HepG2 (cell line): ENCODE measurements around the gene SMAD7. TPM values are rescaled to one million over a fixed set of nuclear protein-coding genes. Genes with fewer than 3 reads are reported as not detected.

Experiments
- ARNTL ChIP-seq: sonication (generic); formaldehyde crosslinking; IDR thresholded peaks from 2 replicates; pipeline ENCODE4 v1.4.0; 2020; ENCODE audit warnings: mild to moderate bottlenecking, missing genetic modification reagents
- ATF4 ChIP-seq, 2 experiments: fragments of 450-650 bp in 1 of 2; sonication (generic) in 1 of 2; formaldehyde crosslinking; IDR thresholded peaks; 2 replicates each; pipeline versions ENCODE4 v1.5.0 to v1.8.0; 2020 to 2022; ENCODE audit warnings: mild to moderate bottlenecking in 1 of 2, missing genetic modification reagents in 1 of 2
- ATF7-NPFF ChIP-seq: sonication (generic); formaldehyde crosslinking; IDR thresholded peaks from 2 replicates; pipeline ENCODE4 v1.8.1; 2023; ENCODE audit warnings: mild to moderate bottlenecking, low read depth, missing genetic modification reagents, moderate library complexity
- BHLHE40 ChIP-seq: IDR thresholded peaks from 2 replicates; pipeline ENCODE4 v1.6.1; 2011; ENCODE audit warnings: low read length, improper control_type of control experiment
- CCAR2 ChIP-seq: fragments of 200-400 bp; formaldehyde crosslinking; optimal IDR thresholded peaks from 2 replicates; pipeline ENCODE3; 2018; ENCODE audit warnings: low read depth, mild to moderate bottlenecking, low read length, moderate library complexity
- KDM2A ChIP-seq: sonication (generic); formaldehyde crosslinking; IDR thresholded peaks from 2 replicates; pipeline ENCODE4 v1.4.0; 2020; ENCODE audit warnings: low read depth, missing genetic modification reagents, borderline replicate concordance
- NFE2 ChIP-seq: sonication (generic); formaldehyde crosslinking; IDR thresholded peaks from 2 replicates; pipeline ENCODE4 v1.4.0; 2020; ENCODE audit warnings: missing genetic modification reagents
- PTBP1 ChIP-seq: fragments of 200-400 bp; formaldehyde crosslinking; IDR thresholded peaks from 2 replicates; pipeline ENCODE4 v1.6.1; 2018; ENCODE audit warnings: low read length, low read depth; ENCODE audit not compliant: poor library complexity, severe bottlenecking
- SMYD3 ChIP-seq: sonication (generic); formaldehyde crosslinking; IDR thresholded peaks from 2 replicates; pipeline ENCODE4 v1.8.1; 2023; ENCODE audit warnings: mild to moderate bottlenecking, missing genetic modification reagents
- SNAI1 ChIP-seq: sonication (generic); formaldehyde crosslinking; IDR thresholded peaks from 2 replicates; pipeline ENCODE4 v1.5.0; 2020; ENCODE audit warnings: mild to moderate bottlenecking, missing genetic modification reagents, borderline replicate concordance
- THAP8 ChIP-seq: sonication (generic); formaldehyde crosslinking; IDR thresholded peaks from 2 replicates; pipeline ENCODE4 v1.5.1; 2020; ENCODE audit warnings: missing genetic modification reagents, mild to moderate bottlenecking, borderline replicate concordance
- TMF1 ChIP-seq: sonication (generic); formaldehyde crosslinking; IDR thresholded peaks from 2 replicates; pipeline ENCODE4 v1.8.1; 2022; ENCODE audit warnings: low read depth, missing genetic modification reagents
- TRIM24 ChIP-seq: sonication (generic); formaldehyde crosslinking; IDR thresholded peaks from 2 replicates; pipeline ENCODE4 v1.8.0; 2022; ENCODE audit warnings: mild to moderate bottlenecking, missing genetic modification reagents
- XBP1 ChIP-seq: sonication (generic); formaldehyde crosslinking; IDR thresholded peaks from 2 replicates; pipeline ENCODE4 v1.5.0; 2020; ENCODE audit warnings: missing genetic modification reagents
- ZBTB4 ChIP-seq: sonication (generic); formaldehyde crosslinking; IDR thresholded peaks from 2 replicates; pipeline ENCODE4 v1.4.0; 2020; ENCODE audit warnings: missing genetic modification reagents, mild to moderate bottlenecking, borderline replicate concordance
- ZFP36L2 ChIP-seq: sonication (generic); formaldehyde crosslinking; IDR thresholded peaks from 2 replicates; pipeline ENCODE4 v1.4.0; 2020; ENCODE audit warnings: missing genetic modification reagents
- ZNF430 ChIP-seq: sonication (generic); formaldehyde crosslinking; IDR thresholded peaks from 2 replicates; pipeline ENCODE4 v1.9.0; 2021; ENCODE audit warnings: mild to moderate bottlenecking, missing genetic modification reagents
- polyA plus RNA-seq, 8 experiments: library from polyadenylated mRNA; depleted of rRNA in 3 of 8; stranded (reverse) in 7 of 8; unstranded in 1 of 8; fragments of >200 nt; fragmentation: Illumina TruSeq in 4 of 8; extraction: Trizol in 4 of 8; gene quantifications; 2 replicates each; pipeline versions ENCODE4 v1.2.1 to v1.2.3, GENCODE V29; 2011 to 2016; ENCODE audit warnings: low read depth in 4 of 8, missing spikeins in 1 of 8, mixed read lengths in 1 of 8; ENCODE audit not compliant: insufficient read depth in 1 of 8
- total RNA-seq, 5 experiments: library from RNA; depleted of rRNA; stranded (reverse); fragments of >200 nt; fragmentation: Illumina TruSeq; extraction: Trizol; gene quantifications; 2 replicates each; pipeline ENCODE4 v1.2.3, GENCODE V29; 2016; ENCODE audit warnings: low read depth in 1 of 5
- TF ChIP-seq, protein P1 (sequence below): IDR thresholded peaks from 2 replicates; pipeline ENCODE4 v1.6.1; 2016; ENCODE audit warnings: missing compliant biosample characterization, missing genetic modification reagents, borderline replicate concordance
- TF ChIP-seq, protein P2 (sequence below): sonication (generic); formaldehyde crosslinking; IDR thresholded peaks from 2 replicates; pipeline ENCODE4 v1.5.0; 2020; ENCODE audit warnings: mild to moderate bottlenecking, missing genetic modification reagents, borderline replicate concordance

The SMAD7 gene
- total and polyA plus RNA-seq, 2 of the 13 experiments (the other 11 are each of a cell fraction or from before 2014, with no cell fraction given): 17.4 to 24.7 TPM

- TF ChIP-seq, protein P1, sequence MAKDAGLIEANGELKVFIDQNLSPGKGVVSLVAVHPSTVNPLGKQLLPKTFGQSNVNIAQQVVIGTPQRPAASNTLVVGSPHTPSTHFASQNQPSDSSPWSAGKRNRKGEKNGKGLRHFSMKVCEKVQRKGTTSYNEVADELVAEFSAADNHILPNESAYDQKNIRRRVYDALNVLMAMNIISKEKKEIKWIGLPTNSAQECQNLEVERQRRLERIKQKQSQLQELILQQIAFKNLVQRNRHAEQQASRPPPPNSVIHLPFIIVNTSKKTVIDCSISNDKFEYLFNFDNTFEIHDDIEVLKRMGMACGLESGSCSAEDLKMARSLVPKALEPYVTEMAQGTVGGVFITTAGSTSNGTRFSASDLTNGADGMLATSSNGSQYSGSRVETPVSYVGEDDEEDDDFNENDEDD (CRISPR knock-in tag): no peak
- TF ChIP-seq TRIM24 (CRISPR knock-in tag): no peak
- TF ChIP-seq BHLHE40: no peak
- no peak for TF ChIP-seq TMF1 (CRISPR knock-in tag)
- TF ChIP-seq ZFP36L2: no peak
- TF ChIP-seq KDM2A (CRISPR knock-in tag): no peak
- no peak for TF ChIP-seq THAP8
- no peak for TF ChIP-seq ARNTL (CRISPR knock-in tag)
- TF ChIP-seq CCAR2: no peak
- no peak for TF ChIP-seq PTBP1
- TF ChIP-seq, protein P2, sequence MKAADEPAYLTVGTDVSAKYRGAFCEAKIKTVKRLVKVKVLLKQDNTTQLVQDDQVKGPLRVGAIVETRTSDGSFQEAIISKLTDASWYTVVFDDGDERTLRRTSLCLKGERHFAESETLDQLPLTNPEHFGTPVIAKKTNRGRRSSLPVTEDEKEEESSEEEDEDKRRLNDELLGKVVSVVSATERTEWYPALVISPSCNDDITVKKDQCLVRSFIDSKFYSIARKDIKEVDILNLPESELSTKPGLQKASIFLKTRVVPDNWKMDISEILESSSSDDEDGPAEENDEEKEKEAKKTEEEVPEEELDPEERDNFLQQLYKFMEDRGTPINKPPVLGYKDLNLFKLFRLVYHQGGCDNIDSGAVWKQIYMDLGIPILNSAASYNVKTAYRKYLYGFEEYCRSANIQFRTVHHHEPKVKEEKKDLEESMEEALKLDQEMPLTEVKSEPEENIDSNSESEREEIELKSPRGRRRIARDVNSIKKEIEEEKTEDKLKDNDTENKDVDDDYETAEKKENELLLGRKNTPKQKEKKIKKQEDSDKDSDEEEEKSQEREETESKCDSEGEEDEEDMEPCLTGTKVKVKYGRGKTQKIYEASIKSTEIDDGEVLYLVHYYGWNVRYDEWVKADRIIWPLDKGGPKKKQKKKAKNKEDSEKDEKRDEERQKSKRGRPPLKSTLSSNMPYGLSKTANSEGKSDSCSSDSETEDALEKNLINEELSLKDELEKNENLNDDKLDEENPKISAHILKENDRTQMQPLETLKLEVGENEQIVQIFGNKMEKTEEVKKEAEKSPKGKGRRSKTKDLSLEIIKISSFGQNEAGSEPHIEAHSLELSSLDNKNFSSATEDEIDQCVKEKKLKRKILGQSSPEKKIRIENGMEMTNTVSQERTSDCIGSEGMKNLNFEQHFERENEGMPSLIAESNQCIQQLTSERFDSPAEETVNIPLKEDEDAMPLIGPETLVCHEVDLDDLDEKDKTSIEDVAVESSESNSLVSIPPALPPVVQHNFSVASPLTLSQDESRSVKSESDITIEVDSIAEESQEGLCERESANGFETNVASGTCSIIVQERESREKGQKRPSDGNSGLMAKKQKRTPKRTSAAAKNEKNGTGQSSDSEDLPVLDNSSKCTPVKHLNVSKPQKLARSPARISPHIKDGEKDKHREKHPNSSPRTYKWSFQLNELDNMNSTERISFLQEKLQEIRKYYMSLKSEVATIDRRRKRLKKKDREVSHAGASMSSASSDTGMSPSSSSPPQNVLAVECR (CRISPR knock-in tag): no peak; the same call in 1 of the 2 replicates
- TF ChIP-seq SNAI1 (CRISPR knock-in tag): no peak
- no peak for TF ChIP-seq XBP1 (CRISPR knock-in tag)
- no peak for TF ChIP-seq ZBTB4 (CRISPR knock-in tag)
- no peak for TF ChIP-seq ATF7-NPFF (CRISPR knock-in tag)
- no peak for TF ChIP-seq SMYD3 (CRISPR knock-in tag)
- TF ChIP-seq NFE2 (CRISPR knock-in tag): no peak
- TF ChIP-seq ZNF430 (CRISPR knock-in tag): 0 out of 2 replicates have a peak, but pooled peaks have one; percentile 37
- TF ChIP-seq ATF4 (CRISPR knock-in tag; IDR thresholded peaks at IDR 0.05): no peak
Measured at GRCh38 chr18:48902856-48903601, 47.7 kb downstream of the SMAD7 start (continued).
